GM12878 (cell line): Measurements from ENCODE around the gene NBPF1. TPM values are rescaled to one million over a fixed set of nuclear protein-coding genes. Genes with fewer than 3 reads are reported as not detected.
A peak's percentile ranks its signal among the peaks of the same experiment; 100 is the strongest.

ENCODE experiments used
- BCL11A ChIP-seq: IDR thresholded peaks from 2 replicates; pipeline ENCODE4 v1.6.1; 2011; ENCODE audit warnings: low read depth, low read length
- CHD4 ChIP-seq: fragments of 200-600 bp; sonication (generic); IDR thresholded peaks from 2 replicates; pipeline ENCODE4 v1.6.1; 2016; ENCODE audit warnings: mild to moderate bottlenecking
- CTCF ChIP-seq, 3 experiments: IDR thresholded peaks in 2 of 3; conservative IDR thresholded peaks in 1 of 3; 2 replicates each; pipeline ENCODE4 v1.5.1; 2011; ENCODE audit warnings: low read depth in 3 of 3, low read length in 3 of 3, mild to moderate bottlenecking in 3 of 3, control low read depth in 2 of 3, moderate library complexity in 2 of 3, inconsistent platforms in 1 of 3, mixed read lengths in 1 of 3; ENCODE audit not compliant: control insufficient read depth in 2 of 3, insufficient read depth in 1 of 3; ENCODE audit errors: extremely low read depth in 1 of 3
- GATAD2B ChIP-seq: fragments of 450-650 bp; conservative IDR thresholded peaks from 2 replicates; pipeline ENCODE4 v1.6.1; 2017; ENCODE audit warnings: low read depth, mild to moderate bottlenecking, moderate library complexity
- HCFC1 ChIP-seq: fragments of 150-350 bp; IDR thresholded peaks from 2 replicates; pipeline ENCODE4 v1.6.1; 2014; ENCODE audit warnings: low read length
- IKZF2 ChIP-seq, 2 experiments: fragments of 450-650 bp; IDR thresholded peaks; 2 replicates each; pipeline ENCODE4 v1.6.1; 2017; ENCODE audit warnings: mild to moderate bottlenecking in 2 of 2, moderate library complexity in 2 of 2
- IRF3 ChIP-seq: fragments of 450-650 bp; IDR thresholded peaks from 2 replicates; pipeline ENCODE4 v1.6.1; 2014; ENCODE audit warnings: mild to moderate bottlenecking
- IRF4 ChIP-seq: IDR thresholded peaks from 2 replicates; pipeline ENCODE4 v1.6.1; 2011; ENCODE audit warnings: low read depth, low read length
- KLF5 ChIP-seq: fragments of 450-650 bp; IDR thresholded peaks from 2 replicates; pipeline ENCODE4 v1.6.1; 2014; ENCODE audit warnings: mild to moderate bottlenecking; ENCODE audit not compliant: partially characterized antibody
- MEF2B ChIP-seq: fragments of 450-650 bp; IDR thresholded peaks from 2 replicates; pipeline ENCODE4 v1.6.1; 2018; ENCODE audit warnings: mild to moderate bottlenecking, moderate library complexity; ENCODE audit not compliant: partially characterized antibody, poor library complexity, severe bottlenecking
- MLLT1 ChIP-seq: fragments of 450-650 bp; IDR thresholded peaks from 2 replicates; pipeline ENCODE4 v1.6.1; 2016; ENCODE audit warnings: mild to moderate bottlenecking
- NRF1 ChIP-seq: conservative IDR thresholded peaks from 2 replicates; pipeline ENCODE4 v1.6.1; 2011; ENCODE audit warnings: mild to moderate bottlenecking, low read depth, low read length, improper control_type of control experiment
- POLR2A ChIP-seq: IDR thresholded peaks from 2 replicates; pipeline ENCODE4 v1.6.1; 2011; ENCODE audit warnings: low read depth, mild to moderate bottlenecking, low read length
- RB1 ChIP-seq: fragments of 450-650 bp; formaldehyde crosslinking; IDR thresholded peaks from 2 replicates; pipeline ENCODE4 v1.6.1; 2017; ENCODE audit warnings: mild to moderate bottlenecking, borderline replicate concordance
- RBBP5 ChIP-seq: fragments of 200-600 bp; sonication (generic); conservative IDR thresholded peaks from 2 replicates; pipeline ENCODE4 v1.6.1; 2016
- RCOR1 ChIP-seq: conservative IDR thresholded peaks from 2 replicates; pipeline ENCODE4 v1.6.1; 2012; ENCODE audit warnings: low read depth, low read length, improper control_type of control experiment
- RUNX3 ChIP-seq: IDR thresholded peaks from 2 replicates; pipeline ENCODE4 v1.6.1; 2012; ENCODE audit warnings: low read length, inconsistent platforms
- SIX5 ChIP-seq: IDR thresholded peaks from 2 replicates; pipeline ENCODE4 v1.6.1; 2011; ENCODE audit warnings: mild to moderate bottlenecking, low read depth, low read length, moderate library complexity; ENCODE audit not compliant: severe bottlenecking
- SREBF1 ChIP-seq: IDR thresholded peaks from 2 replicates; pipeline ENCODE4 v1.6.1; 2012; ENCODE audit warnings: mild to moderate bottlenecking, low read length
- TBL1XR1 ChIP-seq: IDR thresholded peaks from 2 replicates; pipeline ENCODE4 v1.6.1; 2012; ENCODE audit warnings: low read depth, low read length, improper control_type of control experiment
- YY1 ChIP-seq: IDR thresholded peaks from 2 replicates; pipeline ENCODE4 v1.6.1; 2011; ENCODE audit warnings: low read depth, mild to moderate bottlenecking, low read length
- ZNF207 ChIP-seq: fragments of 450-650 bp; IDR thresholded peaks from 2 replicates; pipeline ENCODE4 v1.6.1; 2014; ENCODE audit warnings: antibody characterized with exemption, mild to moderate bottlenecking, borderline replicate concordance
- ZNF687 ChIP-seq: fragments of 450-650 bp; IDR thresholded peaks from 2 replicates; pipeline ENCODE4 v1.6.1; 2017; ENCODE audit warnings: mild to moderate bottlenecking, moderate library complexity
- polyA plus RNA-seq, 11 experiments: library from polyadenylated mRNA; depleted of rRNA in 4 of 11; unstranded in 6 of 11; stranded (reverse) in 5 of 11; fragments of >200 nt; fragmentation: Nextera tagmentation in 4 of 11; fragmentation: Illumina TruSeq in 1 of 11; extraction: Ambion mirVana in 4 of 11; extraction: Trizol in 1 of 11; gene quantifications; 1 replicate in 1 of 11; 2 replicates in 10 of 11; pipeline versions ENCODE4 v1.2.1 to v1.2.3, GENCODE V29; 2011 to 2016; ENCODE audit warnings: inconsistent platforms in 2 of 11, missing spikeins in 2 of 11, low read depth in 1 of 11
- total RNA-seq, 4 experiments: library from RNA; depleted of rRNA in 3 of 4; stranded (reverse); fragments of >200 nt in 3 of 4; fragmentation: Illumina TruSeq in 1 of 4; extraction: Trizol in 1 of 4; gene quantifications; 2 replicates each; pipeline versions ENCODE4 v1.2.1 to v1.2.3, GENCODE V29; 2013 to 2021

Gene NBPF1
- total and polyA plus RNA-seq, 10 of the 15 experiments (the other 5 are each of a cell fraction or from before 2014, with no cell fraction given), result 0.20 to 3.4 (median 0.71) TPM

GRCh38 chr1:16644482-16645270 lies 31.3 kb upstream of the NBPF1 start (continued):
- peak; percentile 80 for TF ChIP-seq KLF5
- peak; percentile 59 for TF ChIP-seq RUNX3
- TF ChIP-seq CHD4, result peak; percentile 88; the same call in 1 of the 2 replicates
- TF ChIP-seq RB1, result peak; percentile 97
- peak; percentile 46; the same call in 1 of the 2 replicates for TF ChIP-seq IRF4
- TF ChIP-seq SIX5, result peak; percentile 66
- peak; percentile 84; the same call in 1 of the 2 replicates for TF ChIP-seq TBL1XR1
- TF ChIP-seq RCOR1, result 0 out of 2 replicates have a peak, but pooled peaks have one; percentile 25
- TF ChIP-seq POLR2A, result peak; percentile 92
- TF ChIP-seq MLLT1, result peak; percentile 92
- peak; percentile 69 to 86 (median 78) for TF ChIP-seq CTCF (IDR thresholded peaks at IDR 0.05 in 2 of 3, conservative IDR thresholded peaks at IDR 0.05 in 1 of 3; ENCODE audit: control insufficient read depth in 2 of 3, extremely low read depth in 1 of 3, insufficient read depth in 1 of 3, low read depth in 3 of 3, low read length in 3 of 3)
- TF ChIP-seq ZNF207, result peak; percentile 92
- peak; percentile 43 to 62; a peak in 1 of 4 replicates for TF ChIP-seq IKZF2 (IDR thresholded peaks at IDR 0.05)
- peak; percentile 86 for TF ChIP-seq GATAD2B
- 0 out of 2 replicates have a peak, but pooled peaks have one; percentile 38 for TF ChIP-seq BCL11A
- peak; percentile 95 for TF ChIP-seq RBBP5
- peak; percentile 61; the same call in 1 of the 2 replicates for TF ChIP-seq SREBF1
- TF ChIP-seq ZNF687, result peak; percentile 98
- peak; percentile 90 for TF ChIP-seq YY1
- peak; percentile 49 for TF ChIP-seq MEF2B
- TF ChIP-seq NRF1, result peak; percentile 97
- TF ChIP-seq IRF3, result peak; percentile 69; the same call in 1 of the 2 replicates
- TF ChIP-seq HCFC1, result peak; percentile 84
